Esophagus (tissue), 2 donors: Measurements from ENCODE around the gene RRP12. TPM values are rescaled to one million over a fixed set of nuclear protein-coding genes. Genes with fewer than 3 reads are reported as not detected.

Source experiments
- H3K27ac ChIP-seq, 2 donors: one replicate each; pipeline ENCODE4 v1.5.1; 2013; ENCODE audit warnings: low read depth in 2 of 2, mild to moderate bottlenecking in 2 of 2, inconsistent platforms in 1 of 2, low read length in 1 of 2, moderate library complexity in 1 of 2
- H3K27me3 ChIP-seq, 2 donors: one replicate each; pipeline ENCODE4 v1.6.1; 2013; ENCODE audit warnings: low read length in 2 of 2, control low read depth in 1 of 2, mild to moderate bottlenecking in 1 of 2; ENCODE audit not compliant: insufficient read depth in 2 of 2, control insufficient read depth in 1 of 2
- H3K36me3 ChIP-seq, 2 donors: one replicate each; pipeline ENCODE4 v1.6.1; 2013; ENCODE audit warnings: low read length in 1 of 2; ENCODE audit not compliant: control insufficient read depth in 2 of 2, insufficient read depth in 2 of 2
- H3K4me1 ChIP-seq, 2 donors: one replicate each; pipeline ENCODE4 v1.6.1; 2013; ENCODE audit warnings: low read length in 1 of 2; ENCODE audit not compliant: control insufficient read depth in 2 of 2, insufficient read depth in 2 of 2
- H3K4me3 ChIP-seq, 2 donors: one replicate each; pipeline ENCODE4 v1.5.1; 2013; ENCODE audit warnings: low read length in 2 of 2, mild to moderate bottlenecking in 2 of 2, low read depth in 1 of 2, moderate library complexity in 1 of 2
- H3K9me3 ChIP-seq, 2 donors: one replicate each; pipeline ENCODE4 v1.6.1; 2013; ENCODE audit warnings: mild to moderate bottlenecking in 2 of 2, low read depth in 1 of 2, low read length in 1 of 2, moderate library complexity in 1 of 2; ENCODE audit not compliant: control insufficient read depth in 2 of 2, insufficient read depth in 1 of 2
- WGBS, 2 donors: extraction: QIAGEN DNeasy Blood & Tissue Kit; methylation state at CpG; one replicate each; pipeline ENCODE4 v1.1.7; 2013; 5-methylcytosine and 5-hydroxymethylcytosine counted together
- polyA plus RNA-seq, 2 donors: library from polyadenylated mRNA; stranded (reverse); fragments of 200-250 nt; gene quantifications; one replicate each; pipeline ENCODE4 v1.2.3, GENCODE V29; 2013
- donor health status: healthy with polysubstance abuse.
- donor health status: Bipolar disorder and iron deficiency.

RRP12 gene
- polyA plus RNA-seq, 2 donors = 11.8 to 13.7 TPM

DNA sequence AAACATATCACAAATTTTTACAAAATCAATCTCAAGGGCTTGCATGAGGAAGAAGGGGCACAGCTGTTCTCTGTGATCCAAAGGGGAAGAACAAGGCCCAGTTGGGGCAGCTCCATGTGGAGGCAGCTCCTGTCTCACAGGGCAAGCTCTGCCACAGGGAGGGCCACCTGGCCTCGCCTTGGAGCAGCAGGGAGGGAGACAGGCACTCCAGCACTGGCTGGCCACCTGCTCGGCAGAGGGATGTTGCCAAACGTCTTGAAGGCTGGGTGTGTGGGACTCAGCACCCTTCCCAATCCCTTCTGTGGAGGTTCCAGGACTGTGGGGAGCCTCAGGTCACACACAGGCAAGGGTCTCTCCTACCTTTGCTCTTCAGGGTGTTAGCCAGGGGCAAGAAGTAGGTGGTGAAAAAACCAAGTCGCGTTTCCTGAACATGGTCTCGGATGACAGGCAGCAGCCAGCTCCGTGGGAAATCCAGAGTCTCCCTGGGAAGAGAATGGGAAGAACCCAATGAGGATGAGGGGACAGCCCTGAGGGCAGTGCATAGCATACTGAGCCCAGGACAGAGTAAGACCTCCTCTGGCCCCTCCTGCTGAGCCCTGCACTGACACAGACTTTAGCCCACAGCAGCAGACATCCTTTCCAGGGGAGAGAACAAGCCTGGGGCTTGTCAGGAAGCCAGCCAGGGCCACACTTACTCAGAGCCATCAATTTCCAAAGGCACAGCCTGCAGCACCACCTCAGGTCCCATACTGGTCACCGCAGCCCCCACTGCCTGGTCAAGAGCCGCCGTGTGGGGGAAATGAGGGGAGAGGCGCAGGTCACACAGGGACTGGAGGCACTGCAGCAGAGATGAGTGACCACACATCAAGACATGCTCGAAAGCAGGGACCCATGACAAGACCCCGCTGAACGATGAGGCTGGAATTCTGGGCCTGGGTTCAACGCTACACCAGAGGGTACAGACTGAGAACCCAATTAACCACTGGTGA is 21.9 kb downstream of the RRP12 start:
- Histone ChIP-seq H3K4me3 (no peak overlapping the region), H3K9me3 (no peaks in the 10 kb centered on the region), H3K27ac (no peak overlapping the region), H3K4me1 (peaks cover 0 to 2% of the 10 kb centered on the region in 2 donors), H3K36me3 (peaks cover 6 to 25% of the 10 kb centered on the region in 2 donors), H3K27me3 (no peaks in the 10 kb centered on the region)
- 79% methylated on average over 15 of the region's 15 CpGs for WGBS, 2 donors

DNA sequence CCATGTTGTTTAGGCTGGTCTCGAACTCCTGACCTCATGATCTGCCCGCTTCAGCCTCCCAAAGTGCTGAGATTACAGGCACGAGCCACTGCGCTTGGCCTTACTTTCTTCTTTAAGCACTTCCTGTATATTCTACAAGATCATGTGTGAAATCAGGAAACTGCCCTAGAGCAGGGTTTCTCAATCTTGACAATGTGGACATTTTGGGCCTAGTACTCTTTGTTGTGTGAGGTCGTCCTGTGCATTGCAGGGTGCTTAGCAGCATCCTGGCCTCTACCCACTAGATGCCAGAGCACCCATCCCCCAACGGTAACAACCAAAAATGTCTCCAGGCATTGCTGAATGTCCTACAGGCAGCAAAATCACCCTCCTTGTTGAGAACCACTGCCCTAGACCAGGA is 24.7 kb downstream of the RRP12 start:
- Histone ChIP-seq H3K9me3 (no peaks in the 10 kb centered on the region), H3K27me3 (no peaks in the 10 kb centered on the region), H3K4me3 (no peak overlapping the region), H3K27ac (no peak overlapping the region), H3K4me1 (no peaks in the 10 kb centered on the region), H3K36me3 (peaks cover 12 to 40% of the 10 kb centered on the region in 2 donors)
- WGBS, 2 donors = 79 to 93% methylated on average over 6 of the region's 6 CpGs

DNA sequence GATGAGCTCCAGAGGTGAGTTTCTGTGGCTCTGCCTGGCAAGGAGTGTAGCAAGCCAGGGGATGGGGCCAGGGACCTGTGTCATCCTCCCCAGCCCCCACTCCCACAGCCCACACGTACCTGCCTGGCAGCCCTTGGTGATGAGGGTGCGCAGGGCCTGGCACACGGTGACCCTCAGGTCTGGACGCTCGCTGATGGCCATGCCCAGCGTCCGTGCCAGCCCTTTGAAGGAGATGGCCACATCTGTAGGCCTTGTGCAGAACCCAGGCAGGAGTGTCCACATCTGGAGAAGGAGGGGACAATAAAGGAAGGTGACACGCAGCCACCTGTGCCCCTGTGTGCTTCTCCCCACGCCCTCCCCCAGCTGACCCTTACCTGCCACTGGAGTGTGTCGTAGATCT is 27.7 kb downstream of the RRP12 start:
- H3K36me3 ChIP-seq = peaks cover 14 to 51% of the 10 kb centered on the region in 2 donors
- no peaks in the 10 kb centered on the region for H3K4me1 ChIP-seq
- H3K27me3 ChIP-seq = no peaks in the 10 kb centered on the region
- WGBS, 2 donors = 94 to 97% methylated on average over 10 of the region's 10 CpGs
- no peaks in the 10 kb centered on the region for H3K9me3 ChIP-seq
- no peak overlapping the region for H3K4me3 ChIP-seq
- no peak overlapping the region for H3K27ac ChIP-seq

DNA sequence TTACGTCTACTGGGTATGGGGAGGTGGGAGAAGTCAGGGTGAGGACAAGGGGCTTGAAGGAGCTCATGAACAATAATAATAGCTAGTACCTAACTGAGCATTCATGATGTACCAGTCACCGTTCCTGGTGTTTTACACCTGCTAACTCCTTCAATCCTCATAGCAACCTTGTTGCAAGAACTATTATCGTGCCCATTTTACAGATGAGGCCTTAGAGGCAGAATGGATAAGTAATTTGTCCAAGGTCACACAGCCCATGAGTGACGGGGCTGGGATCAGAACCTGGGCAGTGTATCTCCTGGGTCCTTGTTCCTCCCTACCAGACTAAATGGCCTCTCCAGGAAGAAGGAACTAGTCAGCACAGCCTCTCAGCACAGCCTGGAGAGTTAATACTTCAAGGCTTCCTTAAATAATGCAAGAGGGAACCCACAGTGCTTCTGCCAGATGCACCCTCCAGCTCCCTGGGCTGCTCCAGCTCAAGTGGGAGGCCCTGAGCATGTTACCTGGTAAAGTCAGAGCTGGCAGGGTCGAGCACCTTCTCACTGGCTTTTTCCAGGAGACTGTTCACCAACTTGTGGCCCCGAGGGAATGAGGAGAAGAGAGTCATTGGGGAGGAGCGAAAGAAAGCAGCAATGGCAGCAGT is 28.8 kb downstream of the RRP12 start:
- no peaks in the 10 kb centered on the region for H3K4me1 ChIP-seq
- H3K36me3 ChIP-seq = peaks cover 15 to 51% of the 10 kb centered on the region in 2 donors
- no peak overlapping the region for H3K4me3 ChIP-seq
- no peaks in the 10 kb centered on the region for H3K9me3 ChIP-seq
- H3K27ac ChIP-seq = no peak overlapping the region
- H3K27me3 ChIP-seq = no peaks in the 10 kb centered on the region
- 92 to 94% methylated on average over 7 of the region's 7 CpGs for WGBS, 2 donors

DNA sequence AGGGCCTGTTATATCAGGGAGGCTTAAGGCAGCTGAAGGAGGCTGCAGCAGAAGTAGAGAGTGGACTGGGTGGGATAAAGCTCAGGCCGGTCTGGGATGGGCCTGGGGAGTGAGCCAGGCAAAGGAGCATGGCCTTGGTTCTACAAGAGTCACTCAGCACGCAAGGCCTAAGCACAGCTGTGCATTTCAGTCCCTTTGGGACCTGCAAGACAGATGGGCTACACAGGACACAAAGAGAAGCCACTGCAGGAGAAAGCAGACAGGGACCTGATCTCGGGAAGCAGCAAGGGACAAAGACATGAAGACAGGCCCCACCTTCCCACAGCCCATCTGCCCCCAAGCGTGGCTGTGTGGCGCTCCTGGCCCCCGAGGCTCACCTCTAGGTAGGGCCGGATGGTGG is 29.4 kb downstream of the RRP12 start:
- Histone ChIP-seq H3K9me3 (no peaks in the 10 kb centered on the region), H3K4me1 (no peaks in the 10 kb centered on the region), H3K27me3 (no peaks in the 10 kb centered on the region), H3K4me3 (no peak overlapping the region), H3K27ac (no peak overlapping the region), H3K36me3 (peaks cover 16 to 56% of the 10 kb centered on the region in 2 donors)
- WGBS, 2 donors = 91 to 93% methylated on average over 7 of the region's 7 CpGs

DNA sequence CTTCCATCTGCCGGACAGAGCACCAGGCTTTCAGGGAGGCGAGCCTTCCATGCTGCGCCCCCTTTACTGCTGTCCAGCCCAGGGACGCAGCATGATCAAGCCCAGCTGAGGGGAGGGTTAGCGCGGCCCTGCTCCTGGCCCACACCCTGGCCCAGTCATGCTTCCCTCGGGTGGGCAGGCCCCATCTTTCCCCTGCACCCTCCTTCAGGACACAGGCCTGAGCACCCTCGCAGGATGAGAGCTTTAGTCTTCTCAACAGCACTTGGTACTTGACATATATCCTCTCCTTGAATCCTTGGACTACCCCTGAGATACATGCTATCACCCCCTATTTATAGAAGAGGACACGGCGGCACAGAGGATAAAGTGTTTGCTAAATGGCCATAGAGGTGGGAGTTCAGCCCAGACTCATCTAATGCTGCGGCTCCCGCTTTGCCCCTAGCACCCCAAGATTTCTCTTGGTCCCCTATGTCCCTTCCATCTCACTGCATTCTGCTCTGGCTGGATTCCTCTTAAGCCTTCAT is 34.0 kb downstream of the RRP12 start:
- peaks cover 23 to 63% of the 10 kb centered on the region in 2 donors for H3K36me3 ChIP-seq
- no peaks in the 10 kb centered on the region for H3K4me1 ChIP-seq
- H3K27me3 ChIP-seq = no peaks in the 10 kb centered on the region
- 94 to 95% methylated on average over 12 of the region's 12 CpGs for whole genome bisulfite sequencing, 2 donors
- H3K4me3 ChIP-seq = no peak overlapping the region
- no peak overlapping the region for H3K27ac ChIP-seq
- H3K9me3 ChIP-seq = no peaks in the 10 kb centered on the region

DNA sequence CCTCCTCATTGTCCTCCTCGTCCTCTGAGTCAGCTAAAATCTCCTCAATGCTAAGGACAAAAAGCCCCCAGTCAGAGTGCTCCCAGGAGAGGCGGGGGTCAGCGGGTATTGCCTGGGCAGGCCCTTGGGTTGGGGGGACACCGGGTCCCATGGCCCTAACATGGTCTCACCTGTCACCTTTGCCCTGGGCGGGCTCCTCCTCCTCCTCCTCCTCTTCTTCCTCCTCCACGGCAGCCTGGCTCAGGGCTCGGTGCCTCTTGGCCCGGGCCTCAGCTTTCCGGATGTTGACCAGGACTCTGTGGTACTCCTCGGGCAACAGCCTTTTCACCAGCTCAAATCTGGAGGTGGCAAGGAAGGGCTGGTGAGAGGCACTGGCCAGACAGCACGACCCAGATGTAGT is 34.6 kb downstream of the RRP12 start:
- Histone ChIP-seq H3K9me3 (no peaks in the 10 kb centered on the region), H3K4me3 (no peak overlapping the region), H3K36me3 (peaks cover 23 to 58% of the 10 kb centered on the region in 2 donors), H3K27ac (no peak overlapping the region), H3K4me1 (no peaks in the 10 kb centered on the region), H3K27me3 (no peaks in the 10 kb centered on the region)
- WGBS, 2 donors = 92 to 93% methylated on average over 11 of the region's 11 CpGs

DNA sequence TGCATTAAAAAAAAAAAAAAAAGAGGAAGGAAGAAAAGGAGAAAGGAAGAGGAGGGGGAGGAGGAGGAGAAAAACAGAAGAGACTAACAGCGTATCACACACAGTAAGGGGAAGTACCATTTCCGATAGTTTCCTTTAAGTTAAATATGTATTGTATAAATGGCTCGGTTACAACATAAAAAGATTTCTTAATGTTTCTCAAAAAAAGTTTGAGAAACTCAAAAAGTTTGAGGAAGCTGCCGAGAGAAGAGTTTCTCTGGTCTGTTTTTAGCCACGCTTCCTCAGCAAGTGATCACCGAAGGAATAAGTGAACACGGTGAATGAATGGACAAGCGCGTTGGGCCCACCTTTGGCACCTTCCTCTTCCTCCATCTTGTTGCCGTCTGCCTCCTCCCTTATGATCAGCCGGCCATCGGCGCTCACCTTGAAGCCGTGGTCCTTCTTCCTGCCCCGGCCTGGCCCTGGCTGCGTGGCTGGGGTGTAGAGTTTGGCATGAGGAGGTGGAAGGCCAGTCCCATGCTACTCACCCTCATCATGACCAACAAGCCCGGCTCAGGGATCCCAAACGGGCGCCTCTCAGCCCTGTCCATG is 35.3 kb downstream of the RRP12 start:
- no peak overlapping the region for H3K27ac ChIP-seq
- no peaks in the 10 kb centered on the region for H3K27me3 ChIP-seq
- peaks cover 23 to 51% of the 10 kb centered on the region in 2 donors for H3K36me3 ChIP-seq
- no peaks in the 10 kb centered on the region for H3K9me3 ChIP-seq
- H3K4me1 ChIP-seq = no peaks in the 10 kb centered on the region
- 84 to 85% methylated on average over 19 of the region's 19 CpGs for WGBS, 2 donors
- H3K4me3 ChIP-seq = no peak overlapping the region

DNA sequence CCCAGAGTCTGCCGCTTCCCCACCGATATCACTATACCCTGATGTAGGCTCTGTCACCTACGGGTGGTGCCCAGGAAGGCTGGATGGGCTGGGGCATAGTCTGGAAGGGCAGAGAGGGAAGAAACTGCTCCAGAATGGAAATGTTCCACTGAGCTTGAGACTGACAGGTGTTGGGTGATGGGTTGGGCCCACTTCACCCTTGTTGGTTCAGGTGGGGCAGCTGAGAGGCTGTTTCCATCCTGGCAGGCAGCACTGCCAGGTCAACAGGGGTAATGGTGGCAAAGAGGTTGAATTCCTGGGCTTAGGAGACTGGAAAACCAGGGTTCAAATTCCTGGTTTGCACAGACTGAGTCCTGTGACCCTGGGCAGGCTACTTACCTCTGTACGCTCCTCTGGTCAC is 38.1 kb downstream of the RRP12 start:
- no peaks in the 10 kb centered on the region for H3K27me3 ChIP-seq
- no peaks in the 10 kb centered on the region for H3K9me3 ChIP-seq
- no peak overlapping the region for H3K4me3 ChIP-seq
- peaks cover 21 to 46% of the 10 kb centered on the region in 2 donors for H3K36me3 ChIP-seq
- 94 to 95% methylated on average over 4 of the region's 4 CpGs for WGBS, 2 donors
- H3K27ac ChIP-seq = no peak overlapping the region
- no peaks in the 10 kb centered on the region for H3K4me1 ChIP-seq
